H9 (cell line): ENCODE results near the gene MIGA1. TPM values are rescaled to one million over a fixed set of nuclear protein-coding genes. Genes with fewer than 3 reads are reported as not detected.

ENCODE experiments used
- DNase-seq: peaks from one replicate; pipeline ENCODE4 v3.0.0-alpha.2; 2017
- H2AFZ ChIP-seq: one replicate; pipeline ENCODE4 v1.6.1; 2013; ENCODE audit warnings: mild to moderate bottlenecking, low read length, control low read depth, moderate library complexity
- H2AK5ac ChIP-seq: 2 replicates; pipeline ENCODE4 v1.6.1; 2013; ENCODE audit warnings: low read length, control low read depth, mixed read lengths; ENCODE audit not compliant: insufficient read length
- H2BK120ac ChIP-seq: one replicate; pipeline ENCODE4 v1.6.1; 2013; ENCODE audit warnings: low read depth, mild to moderate bottlenecking, low read length, control low read depth, inconsistent platforms; ENCODE audit not compliant: poor library complexity, severe bottlenecking
- H2BK12ac ChIP-seq: 2 replicates; pipeline ENCODE4 v1.6.1; 2013; ENCODE audit warnings: low read length, control low read depth, mixed read lengths, low read depth; ENCODE audit not compliant: insufficient read length
- H2BK15ac ChIP-seq: 2 replicates; pipeline ENCODE4 v1.6.1; 2013; ENCODE audit warnings: low read depth, low read length, control low read depth
- H2BK20ac ChIP-seq: one replicate; pipeline ENCODE4 v1.6.1; 2013; ENCODE audit warnings: low read depth, mild to moderate bottlenecking, low read length, control low read depth, inconsistent platforms; ENCODE audit not compliant: poor library complexity, severe bottlenecking
- H2BK5ac ChIP-seq: 2 replicates; pipeline ENCODE4 v1.6.1; 2013; ENCODE audit warnings: low read length, control low read depth, mixed read lengths; ENCODE audit not compliant: insufficient read length
- H3K14ac ChIP-seq: 2 replicates; pipeline ENCODE4 v1.6.1; 2013; ENCODE audit warnings: low read length, control low read depth; ENCODE audit not compliant: insufficient read depth
- H3K18ac ChIP-seq: 2 replicates; pipeline ENCODE4 v1.6.1; 2013; ENCODE audit warnings: low read depth, mild to moderate bottlenecking, mixed read lengths, low read length, control low read depth; ENCODE audit not compliant: insufficient read length
- H3K23ac ChIP-seq: 2 replicates; pipeline ENCODE4 v1.6.1; 2013; ENCODE audit warnings: low read length, control low read depth, mixed read lengths, low read depth; ENCODE audit not compliant: insufficient read length
- H3K23me2 ChIP-seq: 2 replicates; pipeline ENCODE4 v1.6.1; 2013; ENCODE audit warnings: low read depth, mild to moderate bottlenecking, mixed read lengths, low read length, control low read depth; ENCODE audit not compliant: insufficient read length, poor library complexity, severe bottlenecking
- H3K27ac ChIP-seq: 2 replicates; pipeline ENCODE4 v1.5.1; 2013; ENCODE audit warnings: low read length, control low read depth, mixed read lengths, low read depth; ENCODE audit not compliant: insufficient read length
- H3K27me3 ChIP-seq: 2 replicates; pipeline ENCODE4 v1.6.1; 2013; ENCODE audit warnings: low read length, control low read depth, inconsistent platforms; ENCODE audit not compliant: insufficient read depth
- H3K4ac ChIP-seq: 2 replicates; pipeline ENCODE4 v1.6.1; 2013; ENCODE audit warnings: low read depth, mild to moderate bottlenecking, control low read depth, inconsistent platforms, low read length, moderate library complexity
- H3K4me1 ChIP-seq: 2 replicates; pipeline ENCODE4 v1.6.1; 2013; ENCODE audit warnings: low read length, control low read depth, inconsistent platforms; ENCODE audit not compliant: insufficient read depth
- H3K4me2 ChIP-seq: 2 replicates; pipeline ENCODE4 v1.6.1; 2013; ENCODE audit warnings: low read length, control low read depth, mixed read lengths; ENCODE audit not compliant: insufficient read length, insufficient read depth
- H3K56ac ChIP-seq: 2 replicates; pipeline ENCODE4 v1.6.1; 2013; ENCODE audit warnings: low read depth, mild to moderate bottlenecking, mixed read lengths, low read length, control low read depth; ENCODE audit not compliant: insufficient read length
- H3K79me1 ChIP-seq: 2 replicates; pipeline ENCODE4 v1.6.1; 2013; ENCODE audit warnings: low read depth, mild to moderate bottlenecking, moderate library complexity, low read length, control low read depth, inconsistent platforms; ENCODE audit not compliant: insufficient read depth, poor library complexity, severe bottlenecking
- H3K79me2 ChIP-seq: 2 replicates; pipeline ENCODE4 v1.6.1; 2013; ENCODE audit warnings: low read length, control low read depth, inconsistent platforms; ENCODE audit not compliant: insufficient read depth
- H3K9ac ChIP-seq: 2 replicates; pipeline ENCODE4 v1.6.1; 2013; ENCODE audit warnings: low read length, control low read depth, mixed read lengths; ENCODE audit not compliant: insufficient read length; ENCODE audit errors: extremely low read depth
- H3K9me3 ChIP-seq: one replicate; pipeline ENCODE4 v1.6.1; 2013; ENCODE audit warnings: low read depth, low read length, inconsistent platforms; ENCODE audit not compliant: control insufficient read depth
- H3T11ph ChIP-seq: one replicate; pipeline ENCODE4 v1.6.1; 2013; ENCODE audit warnings: mild to moderate bottlenecking, low read length, control low read depth, inconsistent platforms
- H4K20me1 ChIP-seq: one replicate; pipeline ENCODE4 v1.6.1; 2013; ENCODE audit not compliant: control insufficient read depth, insufficient read length, insufficient read depth
- H4K5ac ChIP-seq: 2 replicates; pipeline ENCODE4 v1.6.1; 2013; ENCODE audit warnings: low read depth, mild to moderate bottlenecking, mixed read lengths, low read length, control low read depth; ENCODE audit not compliant: insufficient read length
- H4K8ac ChIP-seq: replicated peaks from 2 replicates; pipeline ENCODE4 v1.6.1; 2013; ENCODE audit warnings: low read length, control low read depth, mixed read lengths, low read depth; ENCODE audit not compliant: insufficient read length
- H4K91ac ChIP-seq: 2 replicates; pipeline ENCODE4 v1.6.1; 2013; ENCODE audit warnings: low read depth, mild to moderate bottlenecking, moderate library complexity, mixed read lengths, low read length, control low read depth; ENCODE audit not compliant: insufficient read length
- H3K27ac Mint-ChIP-seq, 3 experiments: 2 replicates in 2 of 3; 3 replicates in 1 of 3; pipeline ENCODE4 v1.8.0; 2020 to 2021; ENCODE audit warnings: mixed read lengths in 3 of 3, mild to moderate bottlenecking in 1 of 3, moderate library complexity in 1 of 3
- H3K27me3 Mint-ChIP-seq: 2 replicates; pipeline ENCODE4 v1.8.0; 2021; ENCODE audit warnings: low read depth, mild to moderate bottlenecking, moderate library complexity, mixed read lengths
- H3K36me3 Mint-ChIP-seq, 3 experiments: 2 replicates in 2 of 3; 3 replicates in 1 of 3; pipeline ENCODE4 v1.8.0; 2020 to 2021; ENCODE audit warnings: low read depth in 3 of 3, mixed read lengths in 3 of 3; ENCODE audit not compliant: insufficient read depth in 1 of 3
- H3K4me1 Mint-ChIP-seq, 2 experiments: 2 replicates each; pipeline ENCODE4 v1.8.0; 2020; ENCODE audit warnings: mixed read lengths in 2 of 2
- H3K4me3 Mint-ChIP-seq, 2 experiments: 2 replicates in 1 of 2; 3 replicates in 1 of 2; pipeline ENCODE4 v1.8.0; 2020 to 2021; ENCODE audit warnings: mild to moderate bottlenecking in 2 of 2, mixed read lengths in 2 of 2, moderate library complexity in 1 of 2
- H3K9me3 Mint-ChIP-seq, 2 experiments: 2 replicates in 1 of 2; 3 replicates in 1 of 2; pipeline ENCODE4 v1.8.0; 2020; ENCODE audit warnings: mild to moderate bottlenecking in 2 of 2, mixed read lengths in 2 of 2, moderate library complexity in 1 of 2
- CTCF ChIP-seq: fragments of 200-600 bp; sonication (generic); conservative IDR thresholded peaks from 3 replicates; pipeline ENCODE4 v1.8.0; 2021; ENCODE audit warnings: antibody characterized with exemption, mild to moderate bottlenecking
- WGBS: extraction: QIAGEN DNeasy Blood & Tissue Kit; methylation state at CpG from one replicate; pipeline ENCODE4 v1.1.7; 2013; ENCODE audit warnings: missing lambda C conversion rate, low lambda C conversion rate, mixed read lengths; ENCODE audit not compliant: insufficient read length; ENCODE audit errors: extremely low coverage; 5-methylcytosine and 5-hydroxymethylcytosine counted together
- total RNA-seq: library from RNA; stranded (reverse); gene quantifications from 2 replicates; pipeline ENCODE4 v1.2.1, GENCODE V29; 2021

MIGA1 gene
- total RNA-seq, 1 experiment from 2014 or later = 6.3 TPM

- Histone ChIP-seq H3K27me3 (no peaks in the 10 kb centered on the region), H2BK120ac (no peak overlapping the region)
These were observed 68.2 kb downstream of the MIGA1 start for GRCh38 chr1:77847621-77848080.

More at GRCh38 chr1:77847621-77848080, 68.2 kb downstream of the MIGA1 start:
- WGBS = no CpG with 5 or more reads among the region's 9 CpGs
- no peak overlapping the region for H4K91ac ChIP-seq
- Mint-ChIP-seq H3K4me3 (no peak overlapping the region), H3K36me3 (no peaks in the 10 kb centered on the region), H3K4me1 (no peaks in the 10 kb centered on the region), H3K27ac (no peak overlapping the region), H3K9me3 (no peaks in the 10 kb centered on the region), H3K27me3 (no peaks in the 10 kb centered on the region)
- no peak overlapping the region for H3K18ac ChIP-seq
- no peak overlapping the region for H2BK15ac ChIP-seq
- H3K79me2 ChIP-seq = no peaks in the 10 kb centered on the region
- H3K79me1 ChIP-seq = no peaks in the 10 kb centered on the region
- no peak overlapping the region for H3K9ac ChIP-seq
- no peak overlapping the region for H3K14ac ChIP-seq
- TF ChIP-seq CTCF = no peak
- no peak overlapping the region for H3K23ac ChIP-seq
- H3K27ac ChIP-seq = no peak overlapping the region
- no peaks in the 10 kb centered on the region for H4K20me1 ChIP-seq
- no peak overlapping the region for H2BK12ac ChIP-seq
- no peak overlapping the region for H2BK20ac ChIP-seq
- no peaks in the 10 kb centered on the region for H3K23me2 ChIP-seq
- no peak overlapping the region for H3K4me2 ChIP-seq
- no peak overlapping the region for H4K8ac ChIP-seq
- H4K5ac ChIP-seq = no peak overlapping the region
- H2BK5ac ChIP-seq = no peak overlapping the region
- no peak overlapping the region for H2AFZ ChIP-seq
- no peak overlapping the region for H3T11ph ChIP-seq
- no peaks in the 10 kb centered on the region; the same call in 1 of the 2 replicates for H3K4me1 ChIP-seq
- no peaks in the 10 kb centered on the region for H3K9me3 ChIP-seq
- DNase-seq = no peak
- H3K4ac ChIP-seq = no peak overlapping the region
- no peak overlapping the region for H2AK5ac ChIP-seq
- H3K56ac ChIP-seq = no peak overlapping the region
